ENCODE results near the gene KIF19.

The KIF19 gene

DNA sequence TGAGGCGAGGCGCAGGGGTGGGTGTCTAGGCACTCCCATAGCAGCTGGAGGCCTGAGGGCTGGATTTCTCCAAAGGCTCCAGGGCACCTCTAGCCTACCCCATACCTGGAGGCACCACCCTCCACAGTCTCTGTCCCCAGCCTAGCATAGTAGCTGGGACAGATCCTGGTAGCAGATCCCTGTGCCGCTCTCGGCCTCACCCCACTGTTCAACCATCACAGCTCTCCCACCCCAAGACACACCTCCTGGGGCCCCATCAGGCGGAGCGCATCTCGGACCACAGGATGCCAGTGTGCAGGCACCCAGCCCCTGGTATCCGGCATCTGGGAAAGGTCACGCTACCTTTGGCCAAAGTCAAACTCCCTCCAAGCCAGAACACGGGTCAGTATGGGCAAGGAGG is 28.5 kb downstream of the KIF19 start:
- peaks cover 72% of the 10 kb centered on the region for H3K27me3 Mint-ChIP-seq (ENCODE audit: low read depth)
- H3K36me3 Mint-ChIP-seq (ENCODE audit: low read depth): no peaks in the 10 kb centered on the region
- no peaks in the 10 kb centered on the region for H3K9me3 Mint-ChIP-seq
- peaks cover 4% of the 10 kb centered on the region for H3K4me1 Mint-ChIP-seq (ENCODE audit: low read depth)
- DNase-seq (ENCODE audit: low spot score): no peak
- H3K4me3 Mint-ChIP-seq: no peak overlapping the region
- no peak overlapping the region for H3K27ac Mint-ChIP-seq

GRCh38 chr17:74355065-74355464 is 29.0 kb downstream of the KIF19 start:
- Mint-ChIP-seq H3K4me1 (ENCODE audit: low read depth) (peaks cover 4% of the 10 kb centered on the region), H3K36me3 (ENCODE audit: low read depth) (no peaks in the 10 kb centered on the region), H3K4me3 (no peak overlapping the region), H3K9me3 (no peaks in the 10 kb centered on the region), H3K27me3 (ENCODE audit: low read depth) (peaks cover 70% of the 10 kb centered on the region), H3K27ac (no peak overlapping the region)
- DNase-seq (ENCODE audit: low spot score): no peak

DNA sequence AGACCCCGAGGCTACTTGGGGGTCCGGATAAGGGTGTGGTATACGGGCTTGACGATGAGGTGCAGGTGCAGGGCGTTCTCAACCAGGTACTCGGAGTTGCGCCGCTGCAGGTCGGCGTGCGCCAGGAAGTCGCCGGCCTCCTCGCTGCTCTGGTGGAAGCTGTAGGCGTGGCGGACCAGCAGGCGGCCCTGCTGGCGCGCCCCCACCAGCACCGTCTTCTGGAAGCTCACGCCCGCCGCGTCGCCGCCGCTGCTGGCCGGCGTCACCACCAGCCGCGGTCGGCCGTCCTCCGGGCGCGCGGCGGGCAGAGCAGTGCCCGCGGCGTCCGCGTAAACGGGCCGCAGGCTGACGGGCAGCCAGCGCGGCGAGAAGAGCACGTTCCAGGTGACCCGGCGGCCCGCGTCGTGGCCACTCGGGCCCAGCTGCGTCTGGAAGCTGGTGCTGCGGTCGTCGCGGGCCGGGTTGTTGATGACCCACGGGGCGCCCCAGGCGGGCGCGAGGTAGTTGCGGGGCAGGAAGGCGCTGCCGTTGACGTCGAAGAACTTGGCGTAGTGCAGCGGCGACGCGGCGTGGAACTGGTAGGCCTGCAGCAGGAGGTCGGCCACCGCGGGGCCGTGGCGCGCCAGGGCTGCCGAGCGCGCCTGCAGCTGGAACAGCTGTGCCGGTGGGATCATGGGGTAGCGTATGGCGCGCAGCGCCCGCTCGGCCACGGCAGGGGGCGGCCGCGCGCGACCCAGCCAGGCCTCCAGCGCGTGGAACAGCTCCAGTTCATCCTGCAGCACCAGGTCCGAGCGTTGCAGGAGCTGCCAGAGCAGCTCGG is 30.8 kb downstream of the KIF19 start:
- Mint-ChIP-seq H3K27me3 (ENCODE audit: low read depth) (peaks cover 62% of the 10 kb centered on the region), H3K36me3 (ENCODE audit: low read depth) (no peaks in the 10 kb centered on the region), H3K4me1 (ENCODE audit: low read depth) (peaks cover 4% of the 10 kb centered on the region), H3K9me3 (no peaks in the 10 kb centered on the region), H3K27ac (no peak overlapping the region), H3K4me3 (no peak overlapping the region)
- no peak for DNase-seq (ENCODE audit: low spot score)

DNA sequence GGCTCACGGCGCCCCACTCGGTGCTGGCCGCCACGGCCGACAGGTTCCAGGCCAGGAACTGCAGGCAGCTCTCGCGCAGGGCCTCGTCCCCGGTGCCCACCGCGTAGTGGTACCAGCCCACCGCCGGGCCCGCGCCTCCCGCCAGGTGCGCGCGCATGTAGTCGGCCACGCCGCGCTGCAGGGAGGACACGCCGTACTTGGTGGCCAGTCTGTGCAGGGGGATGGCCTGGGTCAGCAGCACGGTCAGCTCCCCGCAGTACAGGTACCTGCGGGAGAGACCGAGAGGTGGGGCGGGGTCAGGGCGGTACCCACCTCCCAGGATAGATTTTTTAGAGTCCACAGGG is 31.4 kb downstream of the KIF19 start:
- Mint-ChIP-seq H3K4me1 (ENCODE audit: low read depth) (peaks cover 4% of the 10 kb centered on the region), H3K36me3 (ENCODE audit: low read depth) (no peaks in the 10 kb centered on the region), H3K4me3 (no peak overlapping the region), H3K27ac (no peak overlapping the region), H3K9me3 (no peaks in the 10 kb centered on the region), H3K27me3 (ENCODE audit: low read depth) (peaks cover 59% of the 10 kb centered on the region)
- DNase-seq (ENCODE audit: low spot score): no peak

GRCh38 chr17:74358697-74359096 is 32.7 kb downstream of the KIF19 start:
- H3K4me1 Mint-ChIP-seq (ENCODE audit: low read depth): peaks cover 4% of the 10 kb centered on the region
- peaks cover 46% of the 10 kb centered on the region for H3K27me3 Mint-ChIP-seq (ENCODE audit: low read depth)
- no peaks in the 10 kb centered on the region for H3K9me3 Mint-ChIP-seq
- H3K36me3 Mint-ChIP-seq (ENCODE audit: low read depth): no peaks in the 10 kb centered on the region
- DNase-seq (ENCODE audit: low spot score): no peak
- no peak overlapping the region for H3K27ac Mint-ChIP-seq
- H3K4me3 Mint-ChIP-seq: no peak overlapping the region

DNA sequence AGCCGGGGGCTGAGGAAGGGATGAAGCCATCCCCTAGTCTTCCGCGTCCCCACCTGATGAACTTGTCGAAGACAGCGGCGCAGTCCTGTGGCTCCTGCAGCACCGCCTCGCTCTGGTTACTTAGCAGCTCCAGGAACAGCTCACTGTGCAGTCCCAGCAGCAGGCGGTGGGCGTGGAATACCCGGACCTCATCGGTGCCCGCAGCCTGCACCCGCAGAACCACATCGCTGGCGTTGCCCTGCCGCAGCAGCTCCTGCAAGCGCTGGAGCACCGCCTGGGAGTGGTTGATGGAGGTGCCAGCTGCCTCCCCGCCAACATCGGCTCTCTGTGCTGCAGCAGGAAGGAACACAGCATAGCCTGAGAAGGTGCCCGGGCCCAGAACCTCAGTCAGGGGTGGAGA is 33.9 kb downstream of the KIF19 start:
- DNase-seq (ENCODE audit: low spot score): no peak
- H3K27ac Mint-ChIP-seq: no peak overlapping the region

GRCh38 chr17:74360899-74361229 is 34.8 kb downstream of the KIF19 start:
- Mint-ChIP-seq H3K9me3 (no peaks in the 10 kb centered on the region), H3K27me3 (ENCODE audit: low read depth) (peaks cover 26% of the 10 kb centered on the region), H3K27ac (no peak overlapping the region), H3K4me1 (ENCODE audit: low read depth) (no peaks in the 10 kb centered on the region), H3K4me3 (no peak overlapping the region), H3K36me3 (ENCODE audit: low read depth) (no peaks in the 10 kb centered on the region)
- DNase-seq (ENCODE audit: low spot score): no peak

More for the DNA sequence above, 33.9 kb downstream of the KIF19 start:
- Mint-ChIP-seq H3K36me3 (ENCODE audit: low read depth) (no peaks in the 10 kb centered on the region), H3K9me3 (no peaks in the 10 kb centered on the region), H3K4me3 (no peak overlapping the region), H3K4me1 (ENCODE audit: low read depth) (no peaks in the 10 kb centered on the region), H3K27me3 (ENCODE audit: low read depth) (peaks cover 34% of the 10 kb centered on the region)

GRCh38 chr17:74361230-74362068 is 35.4 kb downstream of the KIF19 start, which contains the start of gene BTBD17:
Gene BTBD17, minus strand, starts transcription at chr17:74361868. Its CDS starts 49 bp downstream, at chr17:74361819.
- Mint-ChIP-seq H3K4me1 (ENCODE audit: low read depth) (no peaks in the 10 kb centered on the region), H3K4me3 (no peak within 1 kb of the TSS), H3K27ac (no peak within 1 kb of the TSS), H3K36me3 (ENCODE audit: low read depth) (no peaks in the 10 kb centered on the region), H3K9me3 (no peaks in the 10 kb centered on the region), H3K27me3 (ENCODE audit: low read depth) (peaks cover 21% of the 10 kb centered on the region)
- no peak for DNase-seq (ENCODE audit: low spot score)

- Mint-ChIP-seq H3K9me3 (no peaks in the 10 kb centered on the region), H3K4me3 (no peak overlapping the region), H3K36me3 (ENCODE audit: low read depth) (no peaks in the 10 kb centered on the region), H3K27me3 (ENCODE audit: low read depth) (peaks cover 20% of the 10 kb centered on the region), H3K4me1 (ENCODE audit: low read depth) (no peaks in the 10 kb centered on the region), H3K27ac (no peak overlapping the region)
- no peak for DNase-seq (ENCODE audit: low spot score)
Measured at GRCh38 chr17:74362069-74362405, 36.0 kb downstream of the KIF19 start.

DNA sequence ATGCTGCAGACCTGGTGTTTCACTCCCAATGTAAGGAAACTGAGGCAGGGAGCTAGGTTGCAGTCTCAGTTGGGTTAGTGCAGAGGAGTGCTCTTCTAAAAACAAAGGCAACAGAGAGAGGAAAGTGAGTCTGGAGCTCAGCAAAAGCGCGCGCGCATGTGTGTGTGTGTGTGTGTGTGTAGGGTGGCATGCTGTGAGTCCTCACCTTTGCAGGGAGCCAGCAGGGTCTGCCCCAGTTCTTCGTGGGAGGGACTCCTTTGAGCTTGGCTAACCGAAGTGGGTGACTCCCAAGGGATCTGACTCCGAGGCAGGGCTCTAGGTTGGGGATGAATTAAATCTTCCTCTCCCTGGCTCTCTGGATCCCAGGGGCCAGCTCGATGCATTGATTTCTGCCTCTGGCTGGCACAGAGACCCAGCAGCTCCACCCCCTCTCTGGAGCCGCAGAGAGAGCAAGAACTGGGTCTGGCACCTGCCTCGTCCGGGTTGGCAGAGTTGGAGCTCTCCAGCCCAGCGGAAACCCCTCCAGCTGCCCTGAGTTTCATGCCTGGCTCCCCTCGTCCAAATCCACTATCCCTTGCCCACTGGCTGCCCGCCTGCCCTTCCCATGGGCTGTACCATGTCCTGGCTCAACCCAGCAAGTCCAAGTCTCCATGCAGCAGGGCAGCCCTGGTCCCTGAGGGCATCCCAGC is 36.9 kb downstream of the KIF19 start:
- H3K9me3 Mint-ChIP-seq: no peaks in the 10 kb centered on the region
- no peaks in the 10 kb centered on the region for H3K36me3 Mint-ChIP-seq (ENCODE audit: low read depth)
- H3K4me3 Mint-ChIP-seq: no peak overlapping the region
- no peak for DNase-seq (ENCODE audit: low spot score)
- H3K4me1 Mint-ChIP-seq (ENCODE audit: low read depth): no peaks in the 10 kb centered on the region
- H3K27me3 Mint-ChIP-seq (ENCODE audit: low read depth): peaks cover 15% of the 10 kb centered on the region
- H3K27ac Mint-ChIP-seq: no peak overlapping the region

DNA sequence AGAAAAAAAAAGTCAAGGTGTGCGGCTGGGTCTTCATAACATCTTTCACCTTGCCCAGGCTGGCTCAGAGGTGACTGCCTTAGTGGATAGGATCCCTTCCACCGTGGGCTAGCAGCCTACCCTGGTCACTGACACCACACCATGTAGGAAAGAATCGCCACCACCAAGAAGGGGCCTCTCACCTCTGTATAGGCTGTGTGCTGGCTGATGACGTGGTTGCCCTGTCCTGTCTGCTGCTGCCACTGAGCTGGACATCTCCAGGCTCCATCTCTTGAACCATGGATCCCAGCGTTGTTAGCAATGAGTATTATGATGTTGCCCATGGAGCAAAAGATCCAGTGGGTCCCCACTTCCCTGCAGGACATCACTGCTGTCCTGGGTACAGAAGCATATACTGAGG is 41.2 kb downstream of the KIF19 start, which contains the start of gene GPR142:
GPR142 (plus strand) TSS at position 301 of the 400 bp plus-strand sequence. CDS start 2,035 bp downstream, outside the sequence.
- H3K36me3 Mint-ChIP-seq (ENCODE audit: low read depth): no peaks in the 10 kb centered on the region
- peaks cover 3% of the 10 kb centered on the region for H3K27me3 Mint-ChIP-seq (ENCODE audit: low read depth)
- no peak within 1 kb of the TSS for H3K27ac Mint-ChIP-seq
- no peaks in the 10 kb centered on the region for H3K9me3 Mint-ChIP-seq
- no peak for DNase-seq (ENCODE audit: low spot score)
- no peak within 1 kb of the TSS for H3K4me3 Mint-ChIP-seq
- peaks cover 11% of the 10 kb centered on the region for H3K4me1 Mint-ChIP-seq (ENCODE audit: low read depth)

DNA sequence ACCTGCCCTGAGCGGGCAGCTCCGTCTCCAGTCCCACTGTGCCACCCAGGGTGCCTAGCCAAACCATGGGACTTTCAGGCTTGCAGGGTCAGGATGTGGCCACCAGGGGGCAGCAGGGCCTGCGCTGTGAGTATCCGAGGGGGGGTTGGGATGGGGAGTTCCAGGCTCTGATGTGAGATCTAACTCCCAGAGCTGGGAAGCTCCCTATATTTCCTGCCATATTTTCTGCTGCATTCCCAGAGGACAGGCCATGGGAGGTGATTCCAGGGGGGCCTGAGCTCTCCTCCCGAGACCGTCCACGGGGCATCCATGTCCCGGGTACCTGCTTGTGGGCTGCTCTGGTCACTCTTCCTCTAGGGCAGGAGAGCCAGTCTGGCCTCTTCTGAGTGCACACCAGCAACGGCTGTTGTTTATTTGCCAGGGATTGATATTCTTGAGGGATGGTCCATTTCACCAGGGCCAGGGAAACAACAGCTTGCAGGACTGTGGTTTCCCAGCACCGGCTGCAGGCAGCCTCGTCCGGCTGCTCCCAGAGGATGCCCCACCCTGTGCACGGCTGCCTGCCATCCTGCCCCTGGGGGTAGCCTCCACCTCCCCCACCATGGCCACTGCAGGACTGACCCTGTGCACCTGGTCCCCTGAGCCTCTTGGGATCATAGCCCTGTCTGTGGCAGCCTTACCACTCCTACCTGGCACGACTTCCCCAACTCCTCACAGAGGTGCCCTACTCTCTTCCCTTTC is 42.5 kb downstream of the KIF19 start:
- no peaks in the 10 kb centered on the region for H3K36me3 Mint-ChIP-seq (ENCODE audit: low read depth)
- peak overlapping the region; percentile 20 for H3K4me3 Mint-ChIP-seq
- peaks cover 3% of the 10 kb centered on the region for H3K27me3 Mint-ChIP-seq (ENCODE audit: low read depth)
- peaks cover 11% of the 10 kb centered on the region for H3K4me1 Mint-ChIP-seq (ENCODE audit: low read depth)
- DNase-seq (ENCODE audit: low spot score): peak; percentile 64
- H3K9me3 Mint-ChIP-seq: no peaks in the 10 kb centered on the region
- no peak overlapping the region for H3K27ac Mint-ChIP-seq

- peak; percentile 41 for DNase-seq (ENCODE audit: low spot score)
Measured at GRCh38 chr17:74369221-74369620, 43.2 kb downstream of the KIF19 start.

More at GRCh38 chr17:74369221-74369620, 43.2 kb downstream of the KIF19 start:
- Mint-ChIP-seq H3K36me3 (ENCODE audit: low read depth) (no peaks in the 10 kb centered on the region), H3K4me1 (ENCODE audit: low read depth) (peaks cover 11% of the 10 kb centered on the region), H3K27me3 (ENCODE audit: low read depth) (peaks cover 3% of the 10 kb centered on the region), H3K9me3 (no peaks in the 10 kb centered on the region), H3K4me3 (peak overlapping the region; percentile 20), H3K27ac (no peak overlapping the region)

Measured in T-helper 2 cell treated with Interferon-gamma antibody and Interleukin-4, amounts not matched to agents 5 μg/mL and 100 μg/mL, for 36 hours (primary cell).